RWPE2 (cell line): ENCODE data around the gene ZNF333.

Experiments used
- ATAC-seq: fragments of 200-7000 bp; cut with Tn5 transposase; 3 replicates; pipeline ENCODE4 v1.9.1; 2021; ENCODE audit warnings: low read depth
- DNase-seq: peaks from one replicate; pipeline ENCODE4 v3.0.0-alpha.2; 2020; ENCODE audit warnings: low spot score
- H3K27ac ChIP-seq: fragments of 450-650 bp; 2 replicates; pipeline ENCODE4 v1.5.1; 2017; ENCODE audit warnings: mild to moderate bottlenecking; ENCODE audit not compliant: poor library complexity, severe bottlenecking
- H3K27me3 ChIP-seq: fragments of 250-450 bp; sonication (Bioruptor Pico); 2 replicates; pipeline ENCODE4 v1.5.1; 2021; ENCODE audit warnings: mild to moderate bottlenecking, moderate library complexity; ENCODE audit not compliant: insufficient read depth, poor library complexity, severe bottlenecking
- H3K36me3 ChIP-seq: fragments of 250-450 bp; sonication (Bioruptor Pico); 2 replicates; pipeline ENCODE4 v1.5.1; 2020; ENCODE audit warnings: low read depth, mild to moderate bottlenecking, moderate library complexity
- H3K4me1 ChIP-seq: fragments of 250-450 bp; sonication (Bioruptor Pico); 2 replicates; pipeline ENCODE4 v1.5.1; 2021; ENCODE audit warnings: mild to moderate bottlenecking, moderate library complexity; ENCODE audit not compliant: insufficient read depth, poor library complexity, severe bottlenecking
- H3K4me3 ChIP-seq: fragments of 250-450 bp; sonication (Bioruptor Pico); 2 replicates; pipeline ENCODE4 v1.5.1; 2021; ENCODE audit warnings: mild to moderate bottlenecking, moderate library complexity; ENCODE audit not compliant: severe bottlenecking
- H3K9me3 ChIP-seq: fragments of 250-450 bp; sonication (Bioruptor Pico); 2 replicates; pipeline ENCODE4 v1.5.1; 2021; ENCODE audit warnings: mild to moderate bottlenecking, moderate library complexity; ENCODE audit not compliant: severe bottlenecking
- CTCF ChIP-seq: fragments of 450-650 bp; IDR thresholded peaks from one replicate; pipeline ENCODE4 v1.5.1; 2017; ENCODE audit warnings: mild to moderate bottlenecking, moderate library complexity; ENCODE audit not compliant: poor library complexity, severe bottlenecking

Gene ZNF333

GRCh38 chr19:14670408-14670807 lies 19.4 kb upstream of the ZNF333 start:
- H3K9me3 ChIP-seq = no peaks in the 10 kb centered on the region
- no peaks in the 10 kb centered on the region for H3K36me3 ChIP-seq
- TF ChIP-seq CTCF = no peak
- H3K4me1 ChIP-seq = no peaks in the 10 kb centered on the region
- no peak overlapping the region for H3K27ac ChIP-seq
- no peaks in the 10 kb centered on the region for H3K27me3 ChIP-seq
- H3K4me3 ChIP-seq = no peak overlapping the region
- no peak for ATAC-seq
- no peak for DNase-seq

- H3K27me3 ChIP-seq = no peaks in the 10 kb centered on the region
- H3K4me3 ChIP-seq = no peak overlapping the region
- H3K27ac ChIP-seq = no peak overlapping the region
- DNase-seq (no peak), ATAC-seq (no peak)
- no peaks in the 10 kb centered on the region for H3K9me3 ChIP-seq
- no peak for TF ChIP-seq CTCF
- H3K36me3 ChIP-seq = no peaks in the 10 kb centered on the region
- H3K4me1 ChIP-seq = no peaks in the 10 kb centered on the region
Observed at GRCh38 chr19:14672188-14672872, 17.5 kb upstream of the ZNF333 start.

GRCh38 chr19:14673088-14673487 lies 16.8 kb upstream of the ZNF333 start:
- Histone ChIP-seq H3K4me3 (no peak overlapping the region), H3K9me3 (no peaks in the 10 kb centered on the region), H3K27me3 (no peaks in the 10 kb centered on the region), H3K36me3 (no peaks in the 10 kb centered on the region), H3K27ac (no peak overlapping the region), H3K4me1 (no peaks in the 10 kb centered on the region)
- ATAC-seq (no peak), DNase-seq (no peak)
- no peak for TF ChIP-seq CTCF

GRCh38 chr19:14674764-14675163 lies 15.1 kb upstream of the ZNF333 start, which contains the start of gene ADGRE3:
TSS of gene ADGRE3 (minus strand) at chr19:14674844. CDS start at chr19:14674770, 74 bp downstream.
- Histone ChIP-seq H3K27ac (no peak within 1 kb of the TSS), H3K36me3 (no peaks in the 10 kb centered on the region), H3K27me3 (no peaks in the 10 kb centered on the region), H3K4me3 (no peak within 1 kb of the TSS), H3K9me3 (no peaks in the 10 kb centered on the region), H3K4me1 (no peaks in the 10 kb centered on the region)
- no peak for TF ChIP-seq CTCF
- ATAC-seq = no peak
- no peak for DNase-seq

- Histone ChIP-seq H3K36me3 (no peaks in the 10 kb centered on the region), H3K4me1 (no peaks in the 10 kb centered on the region), H3K27ac (no peak overlapping the region), H3K27me3 (no peaks in the 10 kb centered on the region), H3K4me3 (no peak overlapping the region), H3K9me3 (no peaks in the 10 kb centered on the region)
- no peak for DNase-seq
- no peak for ATAC-seq
- TF ChIP-seq CTCF = no peak
Observed at GRCh38 chr19:14676762-14677161, 13.1 kb upstream of the ZNF333 start.
